ENCODE results near the gene EIF2D. TPM values are rescaled to one million over a fixed set of nuclear protein-coding genes. Genes with fewer than 3 reads are reported as not detected.
"Not testable (repeated sequence)": the region's sequence is repeated elsewhere in the genome, so short reads cannot be mapped to it uniquely, and the experiment has no call there.

EIF2D gene
- total RNA-seq, 2 experiments from 2014 or later = 97.9 to 100 TPM

- ChIA-PET CTCF (interaction anchor here (1.8 kb wide), 1 partner anchor 20 kb away, joined by 6 read pairs; no protein-coding TSS in a partner anchor), POLR2A (no interaction called here)
Measured at GRCh38 chr1:206643118-206643698, 30.9 kb upstream of the EIF2D start.

GRCh38 chr1:206642074-206642473, 29.8 kb upstream of the EIF2D start:
- CTCF ChIA-PET, POLR2A ChIA-PET: not testable (repeated sequence)

DNA sequence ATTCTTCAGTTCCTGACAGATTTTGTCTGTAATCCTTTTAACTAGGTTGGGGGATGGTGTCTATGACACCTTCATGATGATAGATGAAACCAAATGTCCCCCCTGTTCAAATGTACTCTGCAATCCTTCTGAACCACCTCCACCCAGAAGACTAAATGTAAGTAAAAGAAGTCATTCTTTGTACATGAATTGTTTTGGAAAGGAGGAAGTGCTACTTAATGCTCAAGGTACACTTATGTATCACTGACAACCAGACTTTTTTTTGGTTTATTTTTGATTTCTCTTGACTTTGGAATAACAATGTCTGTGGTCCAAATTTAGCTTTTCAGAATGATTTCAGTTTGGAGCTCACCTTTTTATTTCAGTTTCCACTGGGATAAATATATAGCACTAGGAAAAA, 25.3 kb upstream of the EIF2D start:
- POLR2A ChIA-PET = no interaction called here
- CTCF ChIA-PET = interaction anchor here (7.4 kb wide), 1 partner anchor 26 kb away, joined by 76 read pairs; no protein-coding TSS in a partner anchor

GRCh38 chr1:206636671-206637070, 24.4 kb upstream of the EIF2D start:
- CTCF ChIA-PET = interaction anchor here (2.6 to 7.4 kb wide), 2 partner anchors 27 kb away, joined by 10 to 76 read pairs; no protein-coding TSS in a partner anchor
- POLR2A ChIA-PET = no interaction called here

- POLR2A ChIA-PET = interaction anchor here (1.0 to 1.2 kb wide), 3 partner anchors 28 to 129 kb away, joined by 3 to 4 read pairs (median 4); partner anchors contain the start of gene RASSF5
- CTCF ChIA-PET = interaction anchor here (0.6 to 7.4 kb wide), 12 partner anchors 19 to 296 kb away, joined by 3 to 76 read pairs (median 4); partner anchors contain the start of gene EIF2D
Measured at GRCh38 chr1:206635978-206636345, 23.7 kb upstream of the EIF2D start.

- ChIA-PET POLR2A (interaction anchor here (0.5 to 1.2 kb wide), 6 partner anchors 23 to 128 kb away, joined by 3 to 8 read pairs (median 4); partner anchors contain the start of genes EIF2D and RASSF5), CTCF (interaction anchor here (0.6 to 7.4 kb wide), 26 partner anchors 10 to 297 kb away, joined by 3 to 76 read pairs (median 4); partner anchors contain the start of gene EIF2D)
Measured at GRCh38 chr1:206635080-206635977, 23.1 kb upstream of the EIF2D start, which contains the start of gene DYRK3. Gene DYRK3, plus strand, starts transcription at chr1:206635536. Its CDS starts 168 bp downstream, at chr1:206635704.

GRCh38 chr1:206634365-206635079, 22.3 kb upstream of the EIF2D start:
- CTCF ChIA-PET = interaction anchor here (0.6 to 7.4 kb wide), 20 partner anchors 13 to 288 kb away, joined by 3 to 76 read pairs (median 4); partner anchors contain the start of gene EIF2D
- POLR2A ChIA-PET = interaction anchor here (0.5 to 1.2 kb wide), 4 partner anchors 22 to 127 kb away, joined by 3 to 8 read pairs (median 5); partner anchors contain the start of genes EIF2D and RASSF5

- ChIA-PET CTCF (interaction anchor here (1.3 to 7.4 kb wide), 6 partner anchors 13 to 163 kb away, joined by 4 to 76 read pairs (median 6); no protein-coding TSS in a partner anchor), POLR2A (no interaction called here)
Measured at GRCh38 chr1:206633708-206634121, 21.4 kb upstream of the EIF2D start.

- ChIA-PET POLR2A (interaction anchor here (0.6 kb wide), 1 partner anchor 426 kb away, joined by 5 read pairs; no protein-coding TSS in a partner anchor), CTCF (interaction anchor here (0.8 to 3.2 kb wide), 13 partner anchors 8 to 301 kb away, joined by 3 to 20 read pairs (median 3); partner anchors contain the start of gene EIF2D)
Measured at GRCh38 chr1:206631085-206631509, 18.8 kb upstream of the EIF2D start.

GRCh38 chr1:206628916-206629315, 16.7 kb upstream of the EIF2D start:
- ChIA-PET CTCF (interaction anchor here (1.2 to 3.2 kb wide), 2 partner anchors 16 to 35 kb away, joined by 4 to 20 read pairs; no protein-coding TSS in a partner anchor), POLR2A (interaction anchor here (0.6 kb wide), 1 partner anchor 93 kb away, joined by 4 read pairs; no protein-coding TSS in a partner anchor)

DNA sequence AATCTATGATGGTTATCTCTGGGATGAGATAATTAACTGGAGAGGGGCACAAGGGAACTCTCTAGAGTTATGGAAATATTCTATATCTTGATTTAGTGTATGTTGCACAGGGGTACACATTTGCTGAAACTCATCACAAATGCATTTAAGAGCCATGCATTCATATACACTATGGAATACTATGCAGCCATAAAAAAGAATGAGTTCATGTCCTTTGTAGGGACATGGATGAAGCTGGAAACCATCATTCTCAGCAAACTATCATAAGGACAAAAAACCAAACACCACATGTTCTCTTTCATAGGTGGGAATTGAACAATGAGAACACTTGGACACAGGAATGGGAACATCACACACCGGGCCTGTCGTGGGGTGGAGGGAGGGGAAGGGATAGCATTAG, 14.1 kb upstream of the EIF2D start:
- POLR2A ChIA-PET = not testable (repeated sequence)
- CTCF ChIA-PET = interaction anchor here (1.2 kb wide), 1 partner anchor 15 kb away, joined by 3 read pairs; the partner anchor contains the start of gene EIF2D

GRCh38 chr1:206609229-206609991, 2.9 kb downstream of the EIF2D start:
- POLR2A ChIA-PET = interaction anchor here (0.6 to 1.1 kb wide), 2 partner anchors 32 to 46 kb away, joined by 3 to 6 read pairs; no protein-coding TSS in a partner anchor
- CTCF ChIA-PET = interaction anchor here (0.7 to 8.2 kb wide), 10 partner anchors 11 to 302 kb away, joined by 3 to 46 read pairs (median 4); partner anchors contain the start of gene DYRK3

DNA sequence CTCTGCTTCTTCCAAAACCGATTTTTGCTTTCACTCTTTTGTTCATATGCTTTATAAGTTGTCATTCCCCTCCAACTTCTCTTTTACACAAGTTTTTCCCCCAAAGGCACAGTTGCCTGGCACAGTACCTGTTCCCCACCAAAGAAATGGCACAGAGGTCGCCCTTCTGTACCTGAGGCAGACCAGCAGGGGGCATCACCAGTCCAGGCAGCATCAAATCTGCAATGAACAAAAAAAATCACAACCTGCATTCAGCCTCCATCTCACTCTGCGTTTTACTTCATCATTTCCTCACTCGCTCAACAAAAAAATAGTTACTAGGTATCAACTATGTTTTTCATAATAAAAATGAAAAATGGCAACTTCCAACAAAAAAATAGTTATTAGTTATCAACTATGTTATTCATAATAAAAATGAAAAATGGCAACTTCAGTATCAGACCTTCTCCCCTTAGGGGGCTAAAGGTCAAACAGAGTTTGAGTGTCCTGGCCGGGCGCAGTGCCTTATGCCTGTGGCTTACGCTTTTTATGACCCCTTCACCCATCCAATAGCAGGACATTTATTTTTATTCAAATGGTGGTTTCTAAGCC, 4.1 kb downstream of the EIF2D start:
- POLR2A ChIA-PET = no interaction called here

DNA sequence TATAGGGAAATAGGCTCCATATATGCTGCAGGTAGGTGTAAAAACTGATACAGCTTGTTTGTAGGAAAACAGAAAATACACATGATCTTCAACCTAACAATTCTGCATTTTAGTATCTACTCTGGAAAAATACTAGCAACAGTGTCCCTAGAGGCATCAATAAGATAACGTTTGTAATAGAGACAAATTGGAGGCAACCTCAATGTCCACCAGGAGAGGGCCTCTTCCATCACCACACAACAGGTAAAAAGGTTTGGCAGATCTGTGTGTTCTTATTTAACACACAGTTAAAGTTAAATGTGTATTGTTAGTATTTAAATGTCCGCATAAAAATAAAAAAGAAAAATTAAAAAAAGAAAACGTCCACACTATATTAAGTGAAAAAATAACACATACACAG, 5.4 kb downstream of the EIF2D start:
- ChIA-PET POLR2A (no interaction called here), CTCF (interaction anchor here (2.3 to 8.2 kb wide), 2 partner anchors 8 to 56 kb away, joined by 7 to 46 read pairs; no protein-coding TSS in a partner anchor)

More for the DNA sequence above, 4.1 kb downstream of the EIF2D start:
- CTCF ChIA-PET = interaction anchor here (0.5 to 8.2 kb wide), 7 partner anchors 10 to 71 kb away, joined by 3 to 46 read pairs (median 4); partner anchors contain the start of gene DYRK3

- POLR2A ChIA-PET = no interaction called here
Measured at GRCh38 chr1:206604861-206605260, 7.4 kb downstream of the EIF2D start.

GRCh38 chr1:206600527-206600926, 11.7 kb downstream of the EIF2D start:
- POLR2A ChIA-PET = no interaction called here
- CTCF ChIA-PET = interaction anchor here (2.0 to 2.3 kb wide), 2 partner anchors 64 to 139 kb away, joined by 6 to 7 read pairs; no protein-coding TSS in a partner anchor

More at GRCh38 chr1:206604861-206605260, 7.4 kb downstream of the EIF2D start:
- CTCF ChIA-PET = interaction anchor here (8.2 kb wide), 1 partner anchor 58 kb away, joined by 46 read pairs; no protein-coding TSS in a partner anchor

DNA sequence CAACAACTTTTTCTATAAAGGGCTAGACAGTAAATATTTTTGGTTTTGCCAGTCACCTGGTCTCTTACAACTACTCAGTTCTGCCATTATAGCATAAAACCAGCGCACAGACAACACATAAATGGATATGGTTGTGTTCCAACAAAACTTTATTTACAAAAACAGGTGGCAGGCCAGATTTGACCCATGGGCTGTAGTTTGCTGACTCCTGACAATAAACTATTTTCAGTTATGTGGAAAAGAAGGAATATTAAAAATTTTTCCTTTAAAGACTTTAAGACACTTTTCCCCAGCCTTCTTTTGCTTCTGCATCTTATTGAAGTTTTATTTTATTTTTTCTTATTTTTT, 16.0 kb downstream of the EIF2D start:
- POLR2A ChIA-PET = no interaction called here
- CTCF ChIA-PET = no interaction called here
